ENCODE measurements around the gene RTN4R.

The RTN4R gene

DNA sequence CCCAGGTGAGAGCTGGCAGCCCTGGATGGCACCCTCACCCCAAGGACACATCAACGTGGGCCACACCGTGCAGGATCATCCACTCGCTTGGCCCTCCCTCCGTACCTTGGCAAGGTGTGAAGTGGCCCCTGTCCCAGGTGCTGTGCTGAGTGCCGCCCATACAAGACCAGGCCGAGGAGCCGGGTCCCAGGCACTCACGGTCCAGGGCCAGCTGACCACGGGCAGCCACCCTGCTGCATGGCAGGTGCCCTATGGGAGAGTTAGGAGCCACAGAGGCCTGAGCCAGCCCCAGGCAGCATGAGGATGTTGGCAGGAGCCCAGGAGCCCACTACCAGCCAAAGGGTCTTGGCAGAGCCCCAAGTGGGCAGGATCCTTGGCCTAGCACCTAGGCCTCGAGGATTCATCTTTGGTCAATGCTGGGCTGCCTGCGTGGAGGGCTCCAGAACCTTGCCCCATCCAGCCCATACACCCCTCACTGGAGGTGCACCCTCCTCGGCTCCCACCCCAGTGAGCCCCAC lies 19.6 kb downstream of the RTN4R start:
- DNase-seq (no peak), ATAC-seq (ENCODE audit: insufficient read depth, low read depth) (no peak)
- no peaks in the 10 kb centered on the region for H3K27me3 ChIP-seq (ENCODE audit: insufficient read depth, low read length, poor library complexity)
- H3K9ac ChIP-seq (ENCODE audit: low read depth, low read length): no peak overlapping the region
- no peaks in the 10 kb centered on the region for H4K20me1 ChIP-seq (ENCODE audit: insufficient read depth, low read length)
- H3K4me1 ChIP-seq (ENCODE audit: insufficient read depth, low read length): peaks cover 26% of the 10 kb centered on the region
- no peaks in the 10 kb centered on the region for H3K9me3 ChIP-seq (ENCODE audit: insufficient read depth, low read length, severe bottlenecking)
- no peak overlapping the region for H3K4me3 ChIP-seq (ENCODE audit: low read depth in 1 of 2, low read length in 2 of 2)
- no peaks in the 10 kb centered on the region for H3K79me2 ChIP-seq (ENCODE audit: insufficient read depth, low read length)
- H3K27ac ChIP-seq (ENCODE audit: low read length): no peak overlapping the region
- no peak for TF ChIP-seq EZH2 (IDR thresholded peaks at IDR 0.05; ENCODE audit: borderline replicate concordance, low read depth, low read length, severe bottlenecking)
- TF ChIP-seq, protein P1, sequence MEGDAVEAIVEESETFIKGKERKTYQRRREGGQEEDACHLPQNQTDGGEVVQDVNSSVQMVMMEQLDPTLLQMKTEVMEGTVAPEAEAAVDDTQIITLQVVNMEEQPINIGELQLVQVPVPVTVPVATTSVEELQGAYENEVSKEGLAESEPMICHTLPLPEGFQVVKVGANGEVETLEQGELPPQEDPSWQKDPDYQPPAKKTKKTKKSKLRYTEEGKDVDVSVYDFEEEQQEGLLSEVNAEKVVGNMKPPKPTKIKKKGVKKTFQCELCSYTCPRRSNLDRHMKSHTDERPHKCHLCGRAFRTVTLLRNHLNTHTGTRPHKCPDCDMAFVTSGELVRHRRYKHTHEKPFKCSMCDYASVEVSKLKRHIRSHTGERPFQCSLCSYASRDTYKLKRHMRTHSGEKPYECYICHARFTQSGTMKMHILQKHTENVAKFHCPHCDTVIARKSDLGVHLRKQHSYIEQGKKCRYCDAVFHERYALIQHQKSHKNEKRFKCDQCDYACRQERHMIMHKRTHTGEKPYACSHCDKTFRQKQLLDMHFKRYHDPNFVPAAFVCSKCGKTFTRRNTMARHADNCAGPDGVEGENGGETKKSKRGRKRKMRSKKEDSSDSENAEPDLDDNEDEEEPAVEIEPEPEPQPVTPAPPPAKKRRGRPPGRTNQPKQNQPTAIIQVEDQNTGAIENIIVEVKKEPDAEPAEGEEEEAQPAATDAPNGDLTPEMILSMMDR (IDR thresholded peaks at IDR 0.05; ENCODE audit: borderline replicate concordance, extremely low read depth, low read length, poor library complexity, severe bottlenecking): no peak
- H3K36me3 ChIP-seq (ENCODE audit: insufficient read depth, low read length): no peaks in the 10 kb centered on the region
- H3K4me2 ChIP-seq (ENCODE audit: insufficient read depth, low read length): no peak overlapping the region
- H2AFZ ChIP-seq (ENCODE audit: low read depth, low read length): no peak overlapping the region

DNA sequence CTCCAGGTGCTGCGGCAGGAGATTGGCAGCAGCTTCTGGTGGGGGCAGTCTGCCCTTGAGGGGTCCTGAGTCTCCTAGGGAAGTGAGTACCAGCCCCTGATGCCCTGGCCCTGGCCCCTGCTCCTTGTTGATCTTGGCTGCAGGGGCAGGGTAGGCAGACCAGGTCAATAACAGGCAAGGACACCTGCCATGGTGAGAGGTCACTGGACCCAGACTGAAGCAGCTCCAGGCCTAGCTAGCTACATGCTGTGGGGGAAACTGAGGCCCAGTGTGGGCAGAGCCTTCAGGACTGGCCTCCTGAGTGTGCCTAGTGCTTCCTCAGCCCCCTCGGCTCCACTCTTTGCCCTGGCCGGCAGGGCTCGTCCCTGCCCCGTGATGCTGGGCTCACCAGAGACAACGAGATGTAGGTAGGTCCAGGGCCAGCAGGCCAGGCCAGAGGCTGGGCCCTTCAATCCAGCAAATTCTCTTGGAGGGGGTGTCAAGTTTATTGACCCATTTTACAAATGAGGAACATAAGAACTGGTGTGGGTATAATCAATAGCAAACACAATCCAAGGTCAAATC lies 20.4 kb downstream of the RTN4R start:
- H3K27me3 ChIP-seq (ENCODE audit: insufficient read depth, low read length, poor library complexity): no peaks in the 10 kb centered on the region
- no peak for ATAC-seq (ENCODE audit: insufficient read depth, low read depth)
- no peak for DNase-seq
- no peak overlapping the region for H3K9ac ChIP-seq (ENCODE audit: low read depth, low read length)
- peaks cover 34% of the 10 kb centered on the region for H3K4me1 ChIP-seq (ENCODE audit: insufficient read depth, low read length)
- H3K4me2 ChIP-seq (ENCODE audit: insufficient read depth, low read length): no peak overlapping the region
- no peaks in the 10 kb centered on the region for H3K79me2 ChIP-seq (ENCODE audit: insufficient read depth, low read length)
- H3K27ac ChIP-seq (ENCODE audit: low read length): no peak overlapping the region
- no peaks in the 10 kb centered on the region for H3K36me3 ChIP-seq (ENCODE audit: insufficient read depth, low read length)
- TF ChIP-seq EZH2 (IDR thresholded peaks at IDR 0.05; ENCODE audit: borderline replicate concordance, low read depth, low read length, severe bottlenecking): no peak
- TF ChIP-seq, protein P1 (IDR thresholded peaks at IDR 0.05; ENCODE audit: borderline replicate concordance, extremely low read depth, low read length, poor library complexity, severe bottlenecking): no peak
- H4K20me1 ChIP-seq (ENCODE audit: insufficient read depth, low read length): no peaks in the 10 kb centered on the region
- no peak overlapping the region for H3K4me3 ChIP-seq (ENCODE audit: low read depth in 1 of 2, low read length in 2 of 2)
- no peak overlapping the region for H2AFZ ChIP-seq (ENCODE audit: low read depth, low read length)
- no peaks in the 10 kb centered on the region for H3K9me3 ChIP-seq (ENCODE audit: insufficient read depth, low read length, severe bottlenecking)

DNA sequence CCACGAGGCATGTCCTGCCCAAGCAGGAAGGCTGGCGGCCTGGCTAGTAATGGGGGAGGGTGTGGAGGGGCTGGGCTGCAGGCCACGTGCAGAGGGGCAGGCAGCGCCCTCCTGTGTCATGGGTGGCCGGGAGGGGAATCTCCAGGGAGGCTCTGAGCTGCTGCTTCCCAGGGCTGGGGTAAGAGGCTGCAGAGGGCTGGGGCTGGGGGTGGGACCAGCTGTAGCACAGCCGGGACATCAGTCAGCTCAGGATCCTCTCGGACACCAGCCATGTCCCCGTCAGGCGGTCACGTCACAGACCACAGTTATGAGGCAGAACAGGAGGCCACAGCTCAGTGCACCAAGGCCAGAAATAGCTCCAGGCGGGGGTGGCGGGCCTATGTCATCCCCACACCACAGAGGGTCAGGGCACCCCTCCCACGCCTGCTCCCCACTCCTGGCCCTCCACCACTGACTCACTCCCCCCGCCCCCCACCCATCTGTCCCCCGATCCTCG lies 21.1 kb downstream of the RTN4R start:
- Histone ChIP-seq H3K79me2 (ENCODE audit: insufficient read depth, low read length) (no peaks in the 10 kb centered on the region), H3K9me3 (ENCODE audit: insufficient read depth, low read length, severe bottlenecking) (no peaks in the 10 kb centered on the region), H3K4me2 (ENCODE audit: insufficient read depth, low read length) (no peak overlapping the region), H3K9ac (ENCODE audit: low read depth, low read length) (no peak overlapping the region), H3K27ac (ENCODE audit: low read length) (no peak overlapping the region), H3K4me3 (ENCODE audit: low read depth in 1 of 2, low read length in 2 of 2) (no peak overlapping the region), H3K4me1 (ENCODE audit: insufficient read depth, low read length) (peaks cover 39% of the 10 kb centered on the region), H4K20me1 (ENCODE audit: insufficient read depth, low read length) (no peaks in the 10 kb centered on the region), H3K36me3 (ENCODE audit: insufficient read depth, low read length) (no peaks in the 10 kb centered on the region), H3K27me3 (ENCODE audit: insufficient read depth, low read length, poor library complexity) (no peaks in the 10 kb centered on the region), H2AFZ (ENCODE audit: low read depth, low read length) (no peak overlapping the region)
- DNase-seq (no peak), ATAC-seq (ENCODE audit: insufficient read depth, low read depth) (no peak)
- TF ChIP-seq EZH2 (IDR thresholded peaks at IDR 0.05; ENCODE audit: borderline replicate concordance, low read depth, low read length, severe bottlenecking): no peak
- TF ChIP-seq, protein P1 (IDR thresholded peaks at IDR 0.05; ENCODE audit: borderline replicate concordance, extremely low read depth, low read length, poor library complexity, severe bottlenecking): no peak

Data from DND-41 (cell line).